Measurements from ENCODE around the gene PRKAG1. TPM values are rescaled to one million over a fixed set of nuclear protein-coding genes. Genes with fewer than 3 reads are reported as not detected.
A peak's percentile ranks its signal among the peaks of the same experiment; 100 is the strongest.

PRKAG1 gene
- total RNA-seq, 1 experiment from 2014 or later = 47.5 TPM

GRCh38 chr12:49019120-49019430 is 499 bp upstream of the PRKAG1 start:
- H3K4me2 ChIP-seq (ENCODE audit: low read depth, low read length, poor library complexity, severe bottlenecking) = peak overlapping the region; percentile 98
- H4K20me1 ChIP-seq (ENCODE audit: insufficient read depth, low read depth, low read length) = no peaks in the 10 kb centered on the region
- H3K9me2 ChIP-seq (replicated peaks; ENCODE audit: insufficient read depth, low read length) = no peaks in the 10 kb centered on the region
- H3K4me3 ChIP-seq (ENCODE audit: low read length) = peak overlapping the region; percentile 71
- peak overlapping the region; percentile 81; the same call in 1 of the 2 replicates for H2AFZ ChIP-seq (ENCODE audit: low read length)
- H3K36me3 ChIP-seq (ENCODE audit: insufficient read depth, low read length) = peaks cover 6% of the 10 kb centered on the region; the same call in 1 of the 2 replicates
- peak overlapping the region; percentile 79 for H3K9ac ChIP-seq (ENCODE audit: low read length)
- DNase-seq = no peak
- peaks cover 28% of the 10 kb centered on the region for H3K4me1 ChIP-seq (ENCODE audit: low read length)
- peak overlapping the region; percentile 95 for H3K27ac ChIP-seq (ENCODE audit: low read length)
- no peaks in the 10 kb centered on the region for H3K27me3 ChIP-seq (ENCODE audit: low read length)
- H3K79me2 ChIP-seq (ENCODE audit: low read length) = peaks cover 36% of the 10 kb centered on the region
- no peaks in the 10 kb centered on the region for H3K9me3 ChIP-seq (ENCODE audit: low read length)

DNA sequence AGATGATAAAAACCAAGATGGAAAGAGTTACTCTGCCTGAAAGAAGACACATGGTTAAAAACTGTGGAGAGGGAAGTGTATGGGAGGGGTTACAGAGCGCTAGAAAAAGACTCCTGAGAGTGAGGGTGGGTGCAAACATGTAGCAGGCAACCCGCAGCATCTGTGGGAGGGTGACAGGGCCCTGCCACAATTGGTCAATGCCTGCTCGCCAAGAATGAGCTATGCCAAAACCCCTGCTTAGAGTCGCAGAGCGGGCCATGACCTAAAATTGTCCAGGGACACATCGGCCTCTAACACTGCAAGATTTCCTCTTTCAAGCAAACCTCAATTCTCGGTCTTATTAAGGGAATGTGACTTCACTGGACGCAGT is 700 bp downstream of the PRKAG1 start:
- Histone ChIP-seq H2AFZ (ENCODE audit: low read length) (no peak overlapping the region), H4K20me1 (ENCODE audit: insufficient read depth, low read depth, low read length) (no peaks in the 10 kb centered on the region), H3K4me1 (ENCODE audit: low read length) (peaks cover 28% of the 10 kb centered on the region), H3K4me2 (ENCODE audit: low read depth, low read length, poor library complexity, severe bottlenecking) (peak overlapping the region; percentile 98), H3K36me3 (ENCODE audit: insufficient read depth, low read length) (peaks cover 6% of the 10 kb centered on the region; the same call in 1 of the 2 replicates), H3K9me3 (ENCODE audit: low read length) (no peaks in the 10 kb centered on the region), H3K9ac (ENCODE audit: low read length) (peak overlapping the region; percentile 79), H3K27ac (ENCODE audit: low read length) (peak overlapping the region; percentile 95), H3K9me2 (replicated peaks; ENCODE audit: insufficient read depth, low read length) (no peaks in the 10 kb centered on the region), H3K79me2 (ENCODE audit: low read length) (peaks cover 36% of the 10 kb centered on the region), H3K4me3 (ENCODE audit: low read length) (peak overlapping the region; percentile 71), H3K27me3 (ENCODE audit: low read length) (no peaks in the 10 kb centered on the region)
- DNase-seq = peak; percentile 66

- Histone ChIP-seq H3K27ac (ENCODE audit: low read length) (no peak overlapping the region), H2AFZ (ENCODE audit: low read length) (no peak overlapping the region), H3K4me3 (ENCODE audit: low read length) (no peak overlapping the region), H3K9ac (ENCODE audit: low read length) (no peak overlapping the region), H3K9me2 (replicated peaks; ENCODE audit: insufficient read depth, low read length) (no peaks in the 10 kb centered on the region), H3K4me2 (ENCODE audit: low read depth, low read length, poor library complexity, severe bottlenecking) (no peak overlapping the region), H3K36me3 (ENCODE audit: insufficient read depth, low read length) (0 out of 2 replicates have a peak, but pooled peaks cover 3% of the 10 kb centered on the region), H3K27me3 (ENCODE audit: low read length) (no peaks in the 10 kb centered on the region), H4K20me1 (ENCODE audit: insufficient read depth, low read depth, low read length) (no peaks in the 10 kb centered on the region), H3K4me1 (ENCODE audit: low read length) (peaks cover 23% of the 10 kb centered on the region), H3K79me2 (ENCODE audit: low read length) (peaks cover 36% of the 10 kb centered on the region), H3K9me3 (ENCODE audit: low read length) (no peaks in the 10 kb centered on the region)
- DNase-seq = no peak
Measured at GRCh38 chr12:49015196-49015595, 3.4 kb downstream of the PRKAG1 start.

DNA sequence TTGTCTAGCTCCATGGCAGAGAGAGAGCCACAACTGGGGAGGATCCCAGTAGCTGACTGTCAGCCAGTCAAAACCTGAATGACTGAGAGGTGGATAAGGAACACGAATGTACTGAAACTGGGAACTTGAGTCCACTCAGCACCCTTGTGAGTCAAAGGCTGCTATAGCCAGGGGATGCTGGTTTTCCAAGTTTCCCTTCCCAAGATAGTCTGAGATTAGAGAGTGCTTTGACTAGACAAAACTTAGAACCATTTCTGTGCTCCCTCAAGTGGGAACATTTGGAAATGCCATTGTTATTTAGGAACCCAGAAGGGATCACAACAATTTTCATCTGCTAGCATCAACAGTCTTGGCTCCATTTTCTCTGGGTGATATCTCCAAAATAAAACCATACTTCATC is 4.0 kb downstream of the PRKAG1 start:
- H3K27me3 ChIP-seq (ENCODE audit: low read length) = no peaks in the 10 kb centered on the region
- no peaks in the 10 kb centered on the region for H3K9me2 ChIP-seq (replicated peaks; ENCODE audit: insufficient read depth, low read length)
- peaks cover 18% of the 10 kb centered on the region for H3K4me1 ChIP-seq (ENCODE audit: low read length)
- no peaks in the 10 kb centered on the region for H3K9me3 ChIP-seq (ENCODE audit: low read length)
- H3K27ac ChIP-seq (ENCODE audit: low read length) = no peak overlapping the region
- H3K79me2 ChIP-seq (ENCODE audit: low read length) = peaks cover 35% of the 10 kb centered on the region
- H3K4me3 ChIP-seq (ENCODE audit: low read length) = no peak overlapping the region
- H4K20me1 ChIP-seq (ENCODE audit: insufficient read depth, low read depth, low read length) = no peaks in the 10 kb centered on the region
- H3K9ac ChIP-seq (ENCODE audit: low read length) = no peak overlapping the region
- no peak overlapping the region for H3K4me2 ChIP-seq (ENCODE audit: low read depth, low read length, poor library complexity, severe bottlenecking)
- no peak for DNase-seq
- H2AFZ ChIP-seq (ENCODE audit: low read length) = no peak overlapping the region
- H3K36me3 ChIP-seq (ENCODE audit: insufficient read depth, low read length) = 0 out of 2 replicates have a peak, but pooled peaks cover 3% of the 10 kb centered on the region

DNA sequence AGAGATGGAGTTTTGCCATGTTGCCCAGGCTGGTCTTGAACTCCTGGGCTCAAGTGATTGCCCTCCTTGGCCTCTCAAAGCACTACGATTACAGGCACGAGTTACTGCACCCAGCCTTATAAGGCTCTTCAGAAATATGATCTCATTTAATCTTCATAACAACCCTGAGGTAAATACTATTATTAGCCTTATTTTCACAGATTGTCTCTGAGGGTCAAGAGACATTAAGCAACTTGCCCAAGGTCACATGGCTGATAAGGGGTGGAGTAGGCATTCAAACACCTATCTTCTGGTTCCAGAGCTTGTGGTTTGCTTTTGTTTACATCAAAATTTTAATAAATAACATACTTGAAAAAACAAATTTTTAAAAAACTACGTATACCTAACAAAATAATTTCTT is 5.1 kb downstream of the PRKAG1 start:
- Histone ChIP-seq H3K27me3 (ENCODE audit: low read length) (no peaks in the 10 kb centered on the region), H4K20me1 (ENCODE audit: insufficient read depth, low read depth, low read length) (no peaks in the 10 kb centered on the region), H3K9ac (ENCODE audit: low read length) (no peak overlapping the region), H3K27ac (ENCODE audit: low read length) (no peak overlapping the region), H3K4me1 (ENCODE audit: low read length) (peaks cover 10% of the 10 kb centered on the region), H3K79me2 (ENCODE audit: low read length) (peaks cover 34% of the 10 kb centered on the region), H2AFZ (ENCODE audit: low read length) (no peak overlapping the region), H3K9me2 (replicated peaks; ENCODE audit: insufficient read depth, low read length) (no peaks in the 10 kb centered on the region), H3K4me2 (ENCODE audit: low read depth, low read length, poor library complexity, severe bottlenecking) (no peak overlapping the region), H3K4me3 (ENCODE audit: low read length) (no peak overlapping the region), H3K9me3 (ENCODE audit: low read length) (no peaks in the 10 kb centered on the region), H3K36me3 (ENCODE audit: insufficient read depth, low read length) (0 out of 2 replicates have a peak, but pooled peaks cover 3% of the 10 kb centered on the region)
- DNase-seq = no peak

DNA sequence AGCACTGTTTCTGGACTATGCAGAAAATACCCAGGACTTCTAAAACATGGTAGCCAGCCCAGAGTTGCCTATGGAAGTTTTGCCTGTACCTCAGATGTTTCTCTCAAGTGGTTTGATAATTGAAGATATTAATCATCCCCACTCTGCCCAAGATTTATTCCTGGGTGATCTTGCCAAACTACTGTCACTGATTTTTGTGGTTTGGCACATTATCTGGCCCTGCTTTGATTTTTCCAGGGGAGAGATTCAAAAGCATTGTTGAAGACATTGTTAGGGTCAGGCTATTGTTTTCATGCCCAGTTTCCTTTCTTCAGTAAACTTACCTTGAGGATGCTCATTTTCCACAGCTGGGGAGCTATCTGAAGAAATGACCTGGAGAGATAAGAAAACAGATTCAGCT is 5.8 kb downstream of the PRKAG1 start:
- Histone ChIP-seq H3K9me3 (ENCODE audit: low read length) (no peaks in the 10 kb centered on the region), H4K20me1 (ENCODE audit: insufficient read depth, low read depth, low read length) (no peaks in the 10 kb centered on the region)

GRCh38 chr12:49010092-49010668 is 8.4 kb downstream of the PRKAG1 start:
- Histone ChIP-seq H3K36me3 (ENCODE audit: insufficient read depth, low read length) (peaks cover 3% of the 10 kb centered on the region; the same call in 1 of the 2 replicates), H3K79me2 (ENCODE audit: low read length) (peaks cover 9% of the 10 kb centered on the region), H3K9me2 (replicated peaks; ENCODE audit: insufficient read depth, low read length) (no peaks in the 10 kb centered on the region), H3K4me1 (ENCODE audit: low read length) (no peaks in the 10 kb centered on the region), H4K20me1 (ENCODE audit: insufficient read depth, low read depth, low read length) (no peaks in the 10 kb centered on the region), H3K4me2 (ENCODE audit: low read depth, low read length, poor library complexity, severe bottlenecking) (no peak overlapping the region), H3K27ac (ENCODE audit: low read length) (no peak overlapping the region), H3K4me3 (ENCODE audit: low read length) (no peak overlapping the region), H3K27me3 (ENCODE audit: low read length) (no peaks in the 10 kb centered on the region), H3K9me3 (ENCODE audit: low read length) (no peaks in the 10 kb centered on the region), H2AFZ (ENCODE audit: low read length) (no peak overlapping the region), H3K9ac (ENCODE audit: low read length) (no peak overlapping the region)
- DNase-seq = no peak

More for the DNA sequence above, 5.8 kb downstream of the PRKAG1 start:
- no peak overlapping the region for H2AFZ ChIP-seq (ENCODE audit: low read length)
- H3K27me3 ChIP-seq (ENCODE audit: low read length) = no peaks in the 10 kb centered on the region
- 0 out of 2 replicates have a peak, but pooled peaks cover 3% of the 10 kb centered on the region for H3K36me3 ChIP-seq (ENCODE audit: insufficient read depth, low read length)
- H3K4me1 ChIP-seq (ENCODE audit: low read length) = peaks cover 9% of the 10 kb centered on the region
- no peak overlapping the region for H3K27ac ChIP-seq (ENCODE audit: low read length)
- no peaks in the 10 kb centered on the region for H3K9me2 ChIP-seq (replicated peaks; ENCODE audit: insufficient read depth, low read length)
- no peak overlapping the region for H3K9ac ChIP-seq (ENCODE audit: low read length)
- no peak for DNase-seq
- peaks cover 29% of the 10 kb centered on the region for H3K79me2 ChIP-seq (ENCODE audit: low read length)
- no peak overlapping the region for H3K4me2 ChIP-seq (ENCODE audit: low read depth, low read length, poor library complexity, severe bottlenecking)
- H3K4me3 ChIP-seq (ENCODE audit: low read length) = no peak overlapping the region

DNA sequence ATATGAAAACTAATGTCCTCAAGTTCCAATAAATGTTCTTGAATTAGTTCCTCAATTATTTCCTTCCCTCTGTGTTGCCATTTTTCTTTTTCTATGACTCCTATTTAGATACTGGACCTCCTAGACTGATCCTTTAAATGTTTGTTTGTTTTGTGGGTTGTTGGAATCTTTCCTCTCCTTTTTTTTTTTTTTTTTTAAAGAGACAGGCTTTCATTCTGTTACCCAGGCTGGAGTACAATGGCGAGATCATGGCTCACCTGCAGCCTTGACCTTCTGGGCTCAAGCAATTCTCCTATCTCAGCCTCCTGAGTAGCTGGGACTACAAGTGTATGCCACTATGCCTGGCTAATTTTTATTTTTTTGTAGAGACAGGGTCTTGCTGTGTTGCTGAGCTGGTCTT is 9.6 kb downstream of the PRKAG1 start:
- Histone ChIP-seq H3K4me1 (ENCODE audit: low read length) (no peaks in the 10 kb centered on the region), H3K9ac (ENCODE audit: low read length) (no peak overlapping the region), H3K4me3 (ENCODE audit: low read length) (no peak overlapping the region), H3K9me2 (replicated peaks; ENCODE audit: insufficient read depth, low read length) (no peaks in the 10 kb centered on the region), H2AFZ (ENCODE audit: low read length) (no peak overlapping the region), H3K27me3 (ENCODE audit: low read length) (no peaks in the 10 kb centered on the region), H4K20me1 (ENCODE audit: insufficient read depth, low read depth, low read length) (no peaks in the 10 kb centered on the region), H3K4me2 (ENCODE audit: low read depth, low read length, poor library complexity, severe bottlenecking) (no peak overlapping the region), H3K27ac (ENCODE audit: low read length) (no peak overlapping the region), H3K79me2 (ENCODE audit: low read length) (no peaks in the 10 kb centered on the region), H3K36me3 (ENCODE audit: insufficient read depth, low read length) (peaks cover 6% of the 10 kb centered on the region; the same call in 1 of the 2 replicates), H3K9me3 (ENCODE audit: low read length) (no peaks in the 10 kb centered on the region)
- DNase-seq = no peak

Measured in Karpas-422 (cell line).